K562 (cell line): ENCODE measurements around the gene CD70. TPM values are rescaled to one million over a fixed set of nuclear protein-coding genes. Genes with fewer than 3 reads are reported as not detected.
A peak's percentile ranks its signal among the peaks of the same experiment; 100 is the strongest.

ENCODE experiments used
- KAT2B ChIP-seq: IDR thresholded peaks from one replicate; pipeline ENCODE4 v1.6.1; 2012; ENCODE audit warnings: low read depth, mild to moderate bottlenecking, control low read depth, inconsistent platforms, low read length, moderate library complexity
- L3MBTL2 ChIP-seq: fragments of 450-650 bp; IDR thresholded peaks from 2 replicates; pipeline ENCODE4 v1.6.1; 2016; ENCODE audit warnings: mild to moderate bottlenecking, moderate library complexity
- MEIS2 ChIP-seq: fragments of 450-650 bp; IDR thresholded peaks from 2 replicates; pipeline ENCODE4 v1.6.1; 2014; ENCODE audit warnings: mild to moderate bottlenecking; ENCODE audit not compliant: partially characterized antibody
- NR3C1 ChIP-seq: sonication (generic); formaldehyde crosslinking; IDR thresholded peaks from 2 replicates; pipeline ENCODE4 v1.8.1; 2022; ENCODE audit warnings: missing genetic modification reagents
- POLR2B ChIP-seq: fragments of 450-650 bp; IDR thresholded peaks from 2 replicates; pipeline ENCODE4 v1.6.1; 2018; ENCODE audit warnings: low read depth; ENCODE audit not compliant: partially characterized antibody
- RBM34 ChIP-seq: fragments of 200-400 bp; formaldehyde crosslinking; IDR thresholded peaks from 2 replicates; pipeline ENCODE4 v1.6.1; 2018; ENCODE audit warnings: low read length, borderline replicate concordance; ENCODE audit not compliant: insufficient read depth
- SAP30 ChIP-seq: fragments of 200-600 bp; sonication (generic); IDR thresholded peaks from 2 replicates; pipeline ENCODE4 v1.6.1; 2012; ENCODE audit warnings: borderline replicate concordance, low read depth, mild to moderate bottlenecking, moderate library complexity, low read length, control low read depth, inconsistent platforms; ENCODE audit not compliant: insufficient read depth, poor library complexity, severe bottlenecking
- SMAD3 ChIP-seq: fragments of 450-650 bp; formaldehyde crosslinking; conservative IDR thresholded peaks from 2 replicates; pipeline ENCODE4 v1.4.0; 2020; ENCODE audit warnings: mild to moderate bottlenecking
- TARDBP ChIP-seq: fragments of 450-650 bp; IDR thresholded peaks from 2 replicates; pipeline ENCODE4 v1.6.1; 2016
- TBL1XR1 ChIP-seq, 2 experiments: IDR thresholded peaks; 2 replicates each; pipeline ENCODE4 v1.6.1; 2012; ENCODE audit warnings: improper control_type of control experiment in 2 of 2, low read length in 2 of 2, mild to moderate bottlenecking in 1 of 2
- polyA plus RNA-seq, 8 experiments: library from polyadenylated mRNA; depleted of rRNA in 4 of 8; stranded (reverse) in 5 of 8; unstranded in 3 of 8; fragments of >200 nt; fragmentation: Nextera tagmentation in 2 of 8; fragmentation: Illumina TruSeq in 1 of 8; extraction: Ambion mirVana in 2 of 8; extraction: Trizol in 1 of 8; gene quantifications; 2 replicates each; pipeline versions ENCODE4 v1.2.1 to v1.2.3, GENCODE V29; 2011 to 2014; ENCODE audit warnings: inconsistent platforms in 1 of 8, missing spikeins in 1 of 8
- total RNA-seq, 7 experiments: library from RNA; depleted of rRNA in 6 of 7; stranded (reverse); fragments of >200 nt in 6 of 7; fragmentation: Illumina TruSeq in 2 of 7; extraction: Trizol in 2 of 7; gene quantifications; 2 replicates each; pipeline versions ENCODE4 v1.2.1 to v1.2.3, GENCODE V29; 2011 to 2021; ENCODE audit warnings: low replicate concordance in 1 of 7
- TF ChIP-seq, protein P1 (sequence below), 2 experiments: fragments of 450-650 bp; formaldehyde crosslinking in 1 of 2; IDR thresholded peaks; 2 replicates each; pipeline versions ENCODE4 v1.4.0 to v1.6.1; 2014 to 2020; ENCODE audit warnings: mild to moderate bottlenecking in 2 of 2, borderline replicate concordance in 1 of 2, low read depth in 1 of 2
- TF ChIP-seq, protein P2 (sequence below), 2 experiments: IDR thresholded peaks; 2 replicates each; pipeline ENCODE4 v1.6.1; 2011; ENCODE audit warnings: borderline replicate concordance in 1 of 2, control low read depth in 1 of 2, low read depth in 1 of 2, low read length in 1 of 2, mild to moderate bottlenecking in 1 of 2, mixed read lengths in 1 of 2, moderate library complexity in 1 of 2; ENCODE audit not compliant: insufficient read depth in 1 of 2, insufficient read length in 1 of 2, poor library complexity in 1 of 2, severe bottlenecking in 1 of 2; ENCODE audit errors: extremely low read depth in 1 of 2
- TF ChIP-seq, protein P3 (sequence below): fragments of 450-650 bp; formaldehyde crosslinking; IDR thresholded peaks from 2 replicates; pipeline ENCODE4 v1.4.0; 2022; ENCODE audit warnings: mild to moderate bottlenecking, moderate library complexity
- TF ChIP-seq, protein P4 (sequence below), 3 experiments: IDR thresholded peaks in 2 of 3; conservative IDR thresholded peaks in 1 of 3; 2 replicates each; pipeline ENCODE4 v1.5.1; 2011 to 2012; ENCODE audit warnings: low read length in 3 of 3, mild to moderate bottlenecking in 3 of 3, control low read depth in 2 of 3, improper control_type of control experiment in 1 of 3, inconsistent platforms in 1 of 3, low read depth in 1 of 3, mixed read lengths in 1 of 3, moderate library complexity in 1 of 3; ENCODE audit not compliant: insufficient read depth in 2 of 3

CD70 gene
- total and polyA plus RNA-seq, 9 of the 15 experiments (the other 6 are each of a cell fraction or from before 2014, with no cell fraction given) = 0.06 to 0.58 (median 0.33) TPM; not detected in 4

DNA sequence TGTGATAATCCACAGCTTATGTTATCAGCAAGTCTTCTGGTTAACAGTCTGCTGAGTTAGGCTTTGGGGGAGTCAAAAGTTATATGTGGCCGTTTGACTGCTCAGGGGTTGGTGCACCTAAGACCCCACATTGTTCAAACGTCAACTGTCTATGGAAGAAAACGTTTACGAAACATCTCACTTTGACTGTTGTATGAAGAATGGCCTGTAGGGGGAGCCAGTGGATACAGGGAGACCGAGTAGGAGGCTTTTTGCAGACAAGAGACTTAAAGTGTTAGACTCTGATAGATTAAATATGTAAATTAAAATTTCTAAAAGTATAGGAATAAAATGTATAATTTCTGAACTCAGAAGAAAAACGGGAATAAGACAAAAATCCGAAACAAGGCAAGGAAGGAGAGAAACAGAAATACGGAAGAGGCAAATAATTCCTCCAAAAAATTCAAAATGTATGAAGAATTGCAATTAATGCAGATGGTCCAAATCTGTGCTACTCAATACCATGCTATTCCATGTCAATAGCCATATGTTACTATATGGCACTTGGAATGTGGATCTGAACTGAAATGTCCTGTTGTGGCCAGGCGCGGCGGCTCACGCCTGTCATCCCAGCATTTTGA, 41.2 kb upstream of the CD70 start (continued):
- no peak for TF ChIP-seq NR3C1
- no peak for TF ChIP-seq SAP30
- no peak for TF ChIP-seq TBL1XR1 (IDR thresholded peaks at IDR 0.05; ENCODE audit: low read length in 2 of 2)
- no peak for TF ChIP-seq POLR2B
- TF ChIP-seq, protein P1, sequence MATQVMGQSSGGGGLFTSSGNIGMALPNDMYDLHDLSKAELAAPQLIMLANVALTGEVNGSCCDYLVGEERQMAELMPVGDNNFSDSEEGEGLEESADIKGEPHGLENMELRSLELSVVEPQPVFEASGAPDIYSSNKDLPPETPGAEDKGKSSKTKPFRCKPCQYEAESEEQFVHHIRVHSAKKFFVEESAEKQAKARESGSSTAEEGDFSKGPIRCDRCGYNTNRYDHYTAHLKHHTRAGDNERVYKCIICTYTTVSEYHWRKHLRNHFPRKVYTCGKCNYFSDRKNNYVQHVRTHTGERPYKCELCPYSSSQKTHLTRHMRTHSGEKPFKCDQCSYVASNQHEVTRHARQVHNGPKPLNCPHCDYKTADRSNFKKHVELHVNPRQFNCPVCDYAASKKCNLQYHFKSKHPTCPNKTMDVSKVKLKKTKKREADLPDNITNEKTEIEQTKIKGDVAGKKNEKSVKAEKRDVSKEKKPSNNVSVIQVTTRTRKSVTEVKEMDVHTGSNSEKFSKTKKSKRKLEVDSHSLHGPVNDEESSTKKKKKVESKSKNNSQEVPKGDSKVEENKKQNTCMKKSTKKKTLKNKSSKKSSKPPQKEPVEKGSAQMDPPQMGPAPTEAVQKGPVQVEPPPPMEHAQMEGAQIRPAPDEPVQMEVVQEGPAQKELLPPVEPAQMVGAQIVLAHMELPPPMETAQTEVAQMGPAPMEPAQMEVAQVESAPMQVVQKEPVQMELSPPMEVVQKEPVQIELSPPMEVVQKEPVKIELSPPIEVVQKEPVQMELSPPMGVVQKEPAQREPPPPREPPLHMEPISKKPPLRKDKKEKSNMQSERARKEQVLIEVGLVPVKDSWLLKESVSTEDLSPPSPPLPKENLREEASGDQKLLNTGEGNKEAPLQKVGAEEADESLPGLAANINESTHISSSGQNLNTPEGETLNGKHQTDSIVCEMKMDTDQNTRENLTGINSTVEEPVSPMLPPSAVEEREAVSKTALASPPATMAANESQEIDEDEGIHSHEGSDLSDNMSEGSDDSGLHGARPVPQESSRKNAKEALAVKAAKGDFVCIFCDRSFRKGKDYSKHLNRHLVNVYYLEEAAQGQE (IDR thresholded peaks at IDR 0.05; ENCODE audit: borderline replicate concordance) = peak; percentile 55; the same call in 1 of the 2 replicates
- TF ChIP-seq, protein P1 (CRISPR knock-in tag; IDR thresholded peaks at IDR 0.05; ENCODE audit: low read depth) = no peak
- TF ChIP-seq KAT2B = no peak
- TF ChIP-seq RBM34 = no peak
- TF ChIP-seq MEIS2 = peak; percentile 7
- TF ChIP-seq, protein P2, sequence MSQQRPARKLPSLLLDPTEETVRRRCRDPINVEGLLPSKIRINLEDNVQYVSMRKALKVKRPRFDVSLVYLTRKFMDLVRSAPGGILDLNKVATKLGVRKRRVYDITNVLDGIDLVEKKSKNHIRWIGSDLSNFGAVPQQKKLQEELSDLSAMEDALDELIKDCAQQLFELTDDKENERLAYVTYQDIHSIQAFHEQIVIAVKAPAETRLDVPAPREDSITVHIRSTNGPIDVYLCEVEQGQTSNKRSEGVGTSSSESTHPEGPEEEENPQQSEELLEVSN (IDR thresholded peaks at IDR 0.05; ENCODE audit: borderline replicate concordance in 1 of 2, extremely low read depth in 1 of 2, insufficient read depth in 1 of 2, insufficient read length in 1 of 2, low read depth in 1 of 2, low read length in 1 of 2, poor library complexity in 1 of 2, severe bottlenecking in 1 of 2) = no peak
- TF ChIP-seq, protein P3, sequence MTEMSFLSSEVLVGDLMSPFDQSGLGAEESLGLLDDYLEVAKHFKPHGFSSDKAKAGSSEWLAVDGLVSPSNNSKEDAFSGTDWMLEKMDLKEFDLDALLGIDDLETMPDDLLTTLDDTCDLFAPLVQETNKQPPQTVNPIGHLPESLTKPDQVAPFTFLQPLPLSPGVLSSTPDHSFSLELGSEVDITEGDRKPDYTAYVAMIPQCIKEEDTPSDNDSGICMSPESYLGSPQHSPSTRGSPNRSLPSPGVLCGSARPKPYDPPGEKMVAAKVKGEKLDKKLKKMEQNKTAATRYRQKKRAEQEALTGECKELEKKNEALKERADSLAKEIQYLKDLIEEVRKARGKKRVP (CRISPR knock-in tag) = no peak
- TF ChIP-seq TARDBP = no peak
- TF ChIP-seq, protein P4, sequence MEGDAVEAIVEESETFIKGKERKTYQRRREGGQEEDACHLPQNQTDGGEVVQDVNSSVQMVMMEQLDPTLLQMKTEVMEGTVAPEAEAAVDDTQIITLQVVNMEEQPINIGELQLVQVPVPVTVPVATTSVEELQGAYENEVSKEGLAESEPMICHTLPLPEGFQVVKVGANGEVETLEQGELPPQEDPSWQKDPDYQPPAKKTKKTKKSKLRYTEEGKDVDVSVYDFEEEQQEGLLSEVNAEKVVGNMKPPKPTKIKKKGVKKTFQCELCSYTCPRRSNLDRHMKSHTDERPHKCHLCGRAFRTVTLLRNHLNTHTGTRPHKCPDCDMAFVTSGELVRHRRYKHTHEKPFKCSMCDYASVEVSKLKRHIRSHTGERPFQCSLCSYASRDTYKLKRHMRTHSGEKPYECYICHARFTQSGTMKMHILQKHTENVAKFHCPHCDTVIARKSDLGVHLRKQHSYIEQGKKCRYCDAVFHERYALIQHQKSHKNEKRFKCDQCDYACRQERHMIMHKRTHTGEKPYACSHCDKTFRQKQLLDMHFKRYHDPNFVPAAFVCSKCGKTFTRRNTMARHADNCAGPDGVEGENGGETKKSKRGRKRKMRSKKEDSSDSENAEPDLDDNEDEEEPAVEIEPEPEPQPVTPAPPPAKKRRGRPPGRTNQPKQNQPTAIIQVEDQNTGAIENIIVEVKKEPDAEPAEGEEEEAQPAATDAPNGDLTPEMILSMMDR (IDR thresholded peaks at IDR 0.05 in 2 of 3, conservative IDR thresholded peaks at IDR 0.05 in 1 of 3; ENCODE audit: insufficient read depth in 2 of 3, low read depth in 1 of 3, low read length in 3 of 3) = peak; percentile 75 to 89 (median 81)
- no peak for TF ChIP-seq SMAD3 (CRISPR knock-in tag)
- no peak for TF ChIP-seq L3MBTL2
